Kidney capillary endothelial cell (primary cell): ENCODE data around the gene SEZ6L.

ENCODE experiments used
- DNase-seq: peaks from one replicate; pipeline ENCODE4 v3.0.0-alpha.2; 2018; ENCODE audit warnings: low spot score

The SEZ6L gene

DNA sequence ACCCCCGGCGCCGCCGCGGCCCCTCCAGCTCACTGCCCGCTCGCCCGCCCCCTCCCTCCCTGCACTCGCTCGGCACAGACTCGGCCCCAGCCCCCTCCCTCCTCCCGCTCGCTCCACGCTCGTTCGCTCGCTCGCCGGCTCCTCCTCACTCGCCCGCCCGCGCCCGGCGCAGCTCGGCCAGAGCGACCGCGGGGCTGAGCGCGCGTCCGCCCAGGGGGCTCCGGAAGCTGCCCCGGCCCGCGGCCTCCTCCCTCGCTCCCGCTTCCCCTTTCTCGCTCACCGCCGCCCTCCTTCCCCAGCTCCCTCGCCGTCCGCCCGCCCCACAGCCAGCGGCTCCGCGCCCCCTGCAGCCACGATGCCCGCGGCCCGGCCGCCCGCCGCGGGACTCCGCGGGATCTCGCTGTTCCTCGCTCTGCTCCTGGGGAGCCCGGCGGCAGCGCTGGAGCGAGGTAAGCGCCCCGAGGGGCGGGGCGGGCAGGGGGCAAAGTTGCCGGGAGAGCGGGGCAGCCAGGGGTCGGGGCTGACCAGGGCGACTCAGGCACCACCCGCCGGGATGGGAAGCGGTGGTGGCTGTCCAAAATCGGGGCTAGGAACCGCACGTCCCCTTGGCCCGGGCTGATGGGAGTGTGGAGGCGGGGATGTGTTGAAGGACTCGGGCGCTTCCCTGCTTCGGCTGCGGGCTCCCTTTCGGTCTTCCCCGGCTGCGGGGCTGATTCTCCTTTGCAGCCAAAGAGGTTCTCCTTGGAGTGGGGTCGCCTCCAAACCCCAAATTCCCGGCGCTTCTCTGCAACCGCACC is at the start of gene SEZ6L:
TSS of gene SEZ6L (plus strand) at position 148 of the 797 bp plus-strand sequence. CDS start at position 356, 208 bp downstream.
- no peak for DNase-seq

DNA sequence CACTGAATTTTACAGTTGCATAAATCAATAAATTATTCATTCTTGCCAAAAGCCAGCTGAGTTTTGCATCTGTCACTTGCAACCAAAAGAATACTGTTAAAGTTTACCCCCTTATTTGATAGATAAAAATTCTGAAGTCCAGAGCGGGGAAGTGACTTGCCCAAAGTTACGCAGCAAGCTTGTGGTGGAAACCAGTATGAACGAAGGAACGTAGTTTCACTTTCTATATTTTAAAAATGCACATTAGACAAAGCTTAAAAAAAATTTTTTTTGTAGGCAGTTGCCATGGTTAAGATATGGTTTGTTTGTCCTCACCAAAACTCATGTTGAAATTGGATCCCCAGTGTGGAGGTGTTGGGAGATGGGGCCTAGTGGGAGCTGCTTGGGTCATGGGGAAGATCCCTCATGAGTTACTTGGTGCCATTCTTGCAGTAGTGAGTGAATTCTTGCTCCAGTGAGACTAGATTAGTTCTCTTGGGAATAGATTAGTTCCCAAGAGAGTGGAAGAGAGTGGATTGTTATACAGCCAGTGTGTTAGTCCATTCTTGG is 46.3 kb upstream of the SEZ6L start:
- no peak for DNase-seq

DNA sequence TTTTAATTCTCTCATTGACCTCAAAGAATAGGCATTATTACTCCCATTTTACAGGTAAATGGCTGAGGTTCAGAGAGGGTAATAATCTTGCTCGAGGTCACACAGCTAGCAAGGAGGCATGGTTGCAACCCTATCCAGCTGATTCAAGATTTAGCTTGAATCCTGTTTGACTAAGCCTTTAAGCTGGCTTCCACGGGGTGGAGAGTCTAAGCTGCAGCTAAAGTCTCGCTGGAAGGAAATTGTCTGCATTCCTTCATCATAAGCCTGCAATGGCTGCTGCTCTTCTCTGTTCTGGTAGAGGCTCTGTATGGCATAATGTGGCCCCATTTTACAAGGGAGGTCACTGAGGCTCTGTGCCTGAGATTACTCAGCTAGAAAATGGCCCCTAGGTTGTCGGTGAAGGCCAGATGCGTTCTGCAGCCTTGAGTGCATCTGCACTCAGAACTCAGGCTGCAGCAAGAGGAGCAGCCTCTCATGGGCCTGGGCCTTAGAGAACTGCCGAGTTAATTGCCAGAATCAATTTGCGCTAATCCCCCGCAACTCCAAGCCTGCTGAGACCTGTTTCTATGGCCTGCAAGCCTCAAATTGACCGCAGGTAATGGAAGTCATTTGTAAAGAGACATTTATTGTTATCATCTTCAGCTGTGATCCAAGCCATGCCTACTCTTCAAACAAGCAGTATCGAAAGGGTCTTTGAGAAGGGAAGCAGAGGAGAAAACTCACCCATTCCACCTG is 44.1 kb upstream of the SEZ6L start:
- DNase-seq = no peak

DNA sequence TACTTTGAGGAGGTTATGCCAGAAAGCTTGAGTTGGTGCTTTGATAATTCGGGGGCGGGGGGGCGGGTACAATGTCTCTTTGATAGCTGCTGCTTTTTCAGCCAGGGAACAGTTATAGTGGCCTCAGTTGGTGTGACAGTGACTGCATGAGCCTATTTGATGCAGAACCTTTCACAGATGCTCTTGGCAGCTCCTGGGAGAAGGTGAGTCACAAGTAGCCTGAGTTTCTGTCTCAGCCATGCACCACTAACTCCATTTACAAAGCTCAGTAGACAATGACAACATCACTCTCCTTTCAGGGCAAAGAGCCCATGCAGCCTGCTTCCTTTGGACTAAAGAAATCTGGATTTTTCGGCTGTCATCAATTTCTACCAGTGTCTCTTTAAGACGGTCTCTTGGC is 42.1 kb upstream of the SEZ6L start:
- DNase-seq = no peak

DNA sequence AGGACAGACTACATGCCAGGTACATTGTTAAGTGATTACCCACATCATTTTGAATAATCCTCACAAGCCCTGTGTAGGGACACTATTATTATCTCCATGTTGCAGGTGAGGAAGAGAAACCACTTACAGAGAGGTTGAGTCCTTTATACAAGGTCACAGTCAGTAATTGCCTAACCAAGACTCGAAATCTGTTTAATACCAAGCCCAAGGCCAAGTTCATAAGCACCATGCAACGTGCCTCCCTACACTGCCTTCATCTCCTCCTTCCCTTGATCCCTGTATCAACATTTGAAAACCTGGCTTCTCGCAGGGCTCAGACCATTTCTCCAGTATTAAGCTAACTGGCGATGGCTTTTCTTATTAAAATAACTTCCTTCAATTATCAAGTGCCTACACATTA is 41.7 kb upstream of the SEZ6L start:
- no peak for DNase-seq

DNA sequence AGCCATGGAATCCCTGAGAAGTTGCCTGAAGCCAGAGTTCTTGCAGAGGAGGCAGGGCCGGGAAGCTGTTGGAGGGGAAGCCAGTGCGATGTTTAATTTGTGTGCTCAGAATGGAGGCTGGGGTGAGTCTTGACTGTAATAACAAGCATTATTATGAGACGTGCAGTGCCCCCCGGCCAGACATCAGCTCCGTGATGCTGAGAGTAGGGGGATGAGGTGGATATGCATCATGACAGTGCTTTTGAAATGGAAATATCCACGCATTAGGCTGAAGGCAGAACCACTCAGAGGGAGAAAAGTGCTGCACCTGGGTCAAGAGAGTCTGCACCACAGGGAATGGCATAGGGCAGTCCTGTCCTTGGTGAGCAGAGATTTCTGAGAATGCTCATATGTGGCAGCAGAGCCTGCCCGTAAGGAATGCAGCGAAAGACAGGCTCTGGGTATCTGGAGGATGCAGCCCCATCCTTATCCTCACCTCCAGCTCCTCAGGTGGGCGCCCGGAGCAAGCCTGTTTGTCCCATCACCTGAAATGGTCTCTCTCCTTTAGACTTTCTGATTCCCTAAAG is 37.6 kb upstream of the SEZ6L start:
- DNase-seq = no peak

DNA sequence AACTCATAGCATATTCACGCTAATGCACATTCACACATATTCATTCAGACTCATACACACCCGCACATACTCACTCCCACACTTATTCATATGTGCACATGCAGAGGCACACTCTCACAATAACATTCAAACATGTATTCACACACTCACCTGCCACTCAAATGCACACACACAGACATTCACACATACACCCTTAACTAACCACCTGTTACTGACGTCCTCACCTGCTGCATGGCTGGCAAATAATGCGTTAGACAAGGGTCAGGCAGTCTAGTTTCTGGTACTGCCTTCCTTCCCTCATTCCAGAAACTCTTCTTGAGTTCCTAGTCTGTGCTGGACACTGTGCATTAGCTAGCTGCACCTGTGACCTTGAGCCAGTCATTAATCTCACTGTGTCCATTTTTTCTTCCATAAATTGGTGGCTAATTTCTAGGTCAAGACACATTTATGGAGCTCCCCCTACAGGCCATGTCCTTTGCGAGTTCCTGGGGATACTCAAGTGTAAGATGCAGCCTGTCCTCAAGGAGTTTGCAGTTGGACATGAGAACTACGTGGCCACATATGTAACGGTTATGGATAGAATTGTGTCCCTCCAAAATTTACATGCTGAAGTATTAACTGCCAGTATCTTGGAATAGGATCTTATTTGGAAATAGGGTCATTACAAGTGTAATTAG is 34.5 kb upstream of the SEZ6L start:
- DNase-seq = peak; percentile 1

DNA sequence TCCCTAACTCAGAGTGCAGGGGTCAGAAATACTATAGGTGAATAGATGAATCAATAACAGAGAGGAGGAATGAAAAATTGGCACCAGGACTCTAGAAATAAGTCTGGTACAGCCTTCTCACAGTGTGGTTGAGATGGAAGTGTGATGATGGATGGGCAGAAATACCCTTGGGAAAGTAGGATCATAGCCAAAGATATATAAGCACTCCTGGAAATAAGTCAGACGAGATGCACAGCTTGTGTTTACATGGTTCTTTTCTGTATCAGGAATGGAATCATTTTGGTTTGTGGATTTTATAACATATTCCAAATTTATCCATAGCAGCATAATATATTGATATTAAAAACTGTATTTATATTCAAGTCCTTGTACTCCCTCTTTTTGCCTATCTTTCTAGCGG is 33.5 kb upstream of the SEZ6L start:
- no peak for DNase-seq

DNA sequence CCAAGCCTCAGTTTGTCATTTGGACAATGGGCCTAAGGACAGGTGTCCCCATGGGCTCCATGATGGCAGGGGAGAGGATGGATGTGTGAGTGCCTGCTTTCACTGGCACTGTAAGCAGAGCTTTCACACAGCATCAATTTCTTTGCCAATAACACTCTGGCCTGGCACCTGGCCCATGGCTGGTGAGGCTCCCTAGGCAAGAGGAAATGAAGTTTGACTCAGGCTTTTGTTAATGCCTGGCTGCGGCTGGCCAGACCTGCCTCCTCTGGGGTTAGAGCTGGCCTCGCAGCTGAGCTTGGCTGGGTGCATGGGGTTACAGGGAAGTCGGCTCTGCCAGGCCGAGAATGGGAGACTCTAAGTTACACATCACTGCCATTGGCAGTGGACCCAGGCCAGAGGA is 30.0 kb upstream of the SEZ6L start:
- DNase-seq = no peak

DNA sequence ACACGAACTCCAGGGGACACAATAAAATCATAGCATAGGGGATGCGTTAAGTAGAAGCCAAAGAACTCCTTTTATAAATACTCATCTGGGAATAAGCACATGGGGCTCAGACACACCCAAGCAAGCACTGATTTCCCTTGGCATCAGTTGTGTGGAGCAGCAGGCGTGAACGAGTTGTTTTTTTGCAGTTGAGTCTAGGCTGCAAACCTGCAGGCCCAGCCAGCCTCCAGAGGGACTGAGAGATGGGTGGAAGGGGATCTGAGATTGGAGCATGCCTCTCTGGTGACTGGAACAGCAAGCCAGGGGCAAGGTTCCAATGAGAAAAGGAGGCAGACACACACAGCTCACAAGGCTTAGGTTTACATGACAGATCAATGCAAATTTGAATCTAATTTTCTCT is 27.4 kb upstream of the SEZ6L start:
- DNase-seq = no peak

DNA sequence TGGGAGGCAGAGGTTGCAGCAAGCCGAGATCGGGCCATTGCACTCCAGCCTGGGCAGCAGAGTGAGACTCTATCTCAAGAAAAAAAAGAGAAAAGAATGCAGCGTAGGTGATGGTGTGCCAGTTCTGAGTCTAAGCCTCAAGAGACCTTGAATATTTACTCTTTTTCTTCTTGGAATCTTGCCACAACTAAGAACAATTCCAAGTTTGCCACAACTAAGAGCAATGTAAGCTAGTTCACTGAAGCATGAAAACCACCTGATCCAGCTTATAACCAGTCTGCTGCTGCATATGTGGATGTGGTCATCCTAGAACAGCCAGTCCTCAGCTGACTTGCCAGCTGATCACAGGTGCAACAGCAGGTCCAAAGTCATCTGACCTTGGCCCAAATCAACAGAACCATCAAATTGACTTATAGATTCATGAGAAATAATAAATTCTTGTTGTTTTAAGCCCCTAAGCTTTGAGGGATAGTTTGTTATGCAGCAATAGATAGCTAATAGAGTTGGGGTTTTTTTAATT is 25.4 kb upstream of the SEZ6L start:
- DNase-seq = no peak

DNA sequence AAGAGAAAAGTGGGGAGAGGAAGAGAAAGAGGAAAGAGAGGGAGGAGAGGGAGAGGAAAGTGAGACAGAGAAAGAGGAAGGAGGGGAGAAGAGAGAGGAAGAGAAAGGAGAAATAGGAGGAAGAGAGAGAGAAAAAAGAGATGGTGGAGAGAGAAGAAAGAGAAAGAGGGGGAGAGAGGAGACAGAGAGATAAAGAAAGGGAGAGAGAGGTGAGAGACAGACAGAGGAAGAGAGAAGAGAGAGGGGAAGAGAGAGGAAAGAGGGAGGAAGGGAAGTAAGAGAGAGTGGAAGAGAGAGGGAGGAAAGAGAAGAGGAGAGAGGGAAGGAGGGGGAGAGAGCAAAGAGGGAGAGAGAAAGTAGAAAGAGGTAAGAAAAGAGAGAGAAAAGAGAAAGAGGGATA is 9.4 kb upstream of the SEZ6L start:
- DNase-seq = no peak

DNA sequence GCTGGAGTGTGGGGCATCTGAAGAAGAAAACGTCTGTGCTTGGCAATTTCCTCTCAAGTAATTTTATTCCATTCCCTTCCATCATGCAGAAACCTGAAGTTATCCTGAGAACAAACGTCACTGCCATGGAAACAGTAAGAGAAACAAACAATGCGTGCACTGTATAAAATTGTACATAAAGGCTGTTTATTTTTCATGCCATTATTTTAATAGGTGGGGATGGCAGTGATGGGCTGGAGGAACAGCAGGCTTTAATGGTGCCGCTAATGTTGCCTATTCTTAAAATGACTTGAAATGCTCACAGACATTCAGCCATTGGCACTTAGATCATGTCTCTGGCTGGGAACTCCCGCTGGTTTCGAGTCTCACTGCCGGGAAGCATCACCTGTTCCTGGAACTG is 7.5 kb upstream of the SEZ6L start:
- no peak for DNase-seq

DNA sequence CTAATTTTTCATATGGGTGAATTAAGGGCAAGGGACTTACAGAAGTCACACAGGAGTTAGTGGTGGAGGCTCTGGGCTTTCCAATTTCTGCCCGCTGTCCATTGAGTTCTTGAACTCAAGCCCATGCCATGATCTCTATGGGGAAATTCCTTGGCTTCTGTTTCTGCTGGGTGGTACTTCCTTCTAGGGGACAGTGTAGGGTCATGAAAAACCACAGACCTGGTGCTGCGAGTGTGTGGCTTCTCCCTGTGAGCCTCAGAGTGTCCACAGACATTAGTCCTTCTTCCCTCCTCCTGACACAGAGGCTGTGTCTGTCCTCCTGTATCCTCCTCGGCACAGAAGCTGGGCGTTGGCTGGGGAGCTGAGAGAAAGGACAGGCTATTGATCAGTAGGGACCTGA is 6.3 kb upstream of the SEZ6L start:
- no peak for DNase-seq

DNA sequence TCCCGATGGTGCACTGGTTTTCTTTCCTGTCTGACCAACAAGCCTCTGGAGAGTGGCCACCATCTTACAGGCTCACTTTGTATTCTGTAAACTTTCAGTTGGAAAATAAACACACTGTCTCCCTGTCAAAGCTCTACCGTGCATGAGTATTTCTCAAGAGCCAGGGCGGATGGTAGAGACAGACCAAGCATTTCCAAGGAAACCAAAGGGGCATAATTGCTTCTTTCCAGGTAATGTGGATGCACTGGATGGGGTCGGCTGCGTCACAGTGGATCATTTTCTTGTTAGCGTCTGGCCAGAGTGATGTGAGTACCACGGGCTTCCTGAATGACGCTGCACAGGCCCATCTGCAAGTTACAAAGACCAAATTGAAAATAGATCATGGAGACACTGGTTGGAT is 5.1 kb upstream of the SEZ6L start:
- DNase-seq = no peak

DNA sequence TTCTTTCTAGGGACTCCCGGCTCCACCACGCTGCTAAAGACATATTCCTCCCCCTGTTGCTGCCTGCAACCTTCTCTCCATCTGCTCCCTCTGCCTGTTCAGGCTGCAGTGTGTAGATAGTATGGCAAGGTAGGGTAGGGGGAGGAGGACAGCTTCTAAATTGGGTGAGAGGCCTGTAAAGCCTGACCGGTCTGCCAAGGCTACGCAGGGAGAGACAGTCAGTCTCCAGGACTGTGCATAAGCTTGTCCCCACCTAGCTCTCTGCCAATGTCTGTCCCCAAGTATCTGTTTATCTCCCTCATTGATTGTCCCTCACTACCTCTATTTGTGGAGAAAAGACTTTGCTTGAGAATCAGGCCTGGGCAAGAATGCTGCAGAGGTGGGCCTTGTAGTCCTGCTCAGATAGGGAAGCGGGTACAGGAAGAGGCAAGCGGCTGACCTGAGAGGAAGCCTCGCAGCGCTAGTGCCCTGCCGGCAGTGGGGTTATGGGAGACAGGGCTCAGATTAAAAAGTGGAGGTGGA is 871 bp upstream of the SEZ6L start:
- DNase-seq = no peak

DNA sequence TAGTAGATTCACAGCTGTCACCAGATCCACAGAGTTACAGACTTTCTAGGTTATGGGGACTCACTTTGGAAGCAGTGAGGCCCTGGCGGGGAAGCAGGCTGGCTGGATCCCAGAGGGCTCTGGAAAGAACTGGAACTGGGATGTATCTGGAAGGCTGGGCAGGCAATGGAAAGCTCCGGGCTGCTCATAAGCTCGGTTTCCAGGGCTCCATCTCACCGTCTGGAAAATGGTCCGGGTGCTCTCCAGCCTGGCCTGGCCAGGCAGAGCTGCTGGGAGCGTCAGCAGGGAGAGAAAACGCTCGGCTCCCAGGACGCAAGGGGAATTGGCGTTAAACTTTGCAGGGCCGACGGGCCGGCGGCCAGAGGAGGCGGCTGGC is 335 bp upstream of the SEZ6L start:
- DNase-seq = no peak

DNA sequence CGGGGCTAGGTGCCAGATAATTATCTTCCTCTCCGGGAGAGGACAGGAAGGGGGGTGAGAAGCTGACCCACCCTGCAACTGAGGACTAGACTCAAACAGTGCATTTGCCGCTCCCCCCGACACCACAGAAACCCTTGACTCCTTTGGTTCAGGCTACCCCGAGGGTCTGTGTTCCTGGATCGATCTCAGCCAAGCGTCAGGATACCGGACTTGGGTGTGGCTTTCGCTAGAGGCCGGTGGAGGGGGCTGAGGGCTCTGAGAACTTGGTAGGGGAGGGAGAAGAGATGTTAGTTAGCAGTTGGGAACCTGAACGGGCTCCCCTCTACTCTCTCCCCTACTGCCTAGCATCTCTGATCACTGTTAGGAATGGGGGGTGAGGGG is 840 bp downstream of the SEZ6L start:
- no peak for DNase-seq

DNA sequence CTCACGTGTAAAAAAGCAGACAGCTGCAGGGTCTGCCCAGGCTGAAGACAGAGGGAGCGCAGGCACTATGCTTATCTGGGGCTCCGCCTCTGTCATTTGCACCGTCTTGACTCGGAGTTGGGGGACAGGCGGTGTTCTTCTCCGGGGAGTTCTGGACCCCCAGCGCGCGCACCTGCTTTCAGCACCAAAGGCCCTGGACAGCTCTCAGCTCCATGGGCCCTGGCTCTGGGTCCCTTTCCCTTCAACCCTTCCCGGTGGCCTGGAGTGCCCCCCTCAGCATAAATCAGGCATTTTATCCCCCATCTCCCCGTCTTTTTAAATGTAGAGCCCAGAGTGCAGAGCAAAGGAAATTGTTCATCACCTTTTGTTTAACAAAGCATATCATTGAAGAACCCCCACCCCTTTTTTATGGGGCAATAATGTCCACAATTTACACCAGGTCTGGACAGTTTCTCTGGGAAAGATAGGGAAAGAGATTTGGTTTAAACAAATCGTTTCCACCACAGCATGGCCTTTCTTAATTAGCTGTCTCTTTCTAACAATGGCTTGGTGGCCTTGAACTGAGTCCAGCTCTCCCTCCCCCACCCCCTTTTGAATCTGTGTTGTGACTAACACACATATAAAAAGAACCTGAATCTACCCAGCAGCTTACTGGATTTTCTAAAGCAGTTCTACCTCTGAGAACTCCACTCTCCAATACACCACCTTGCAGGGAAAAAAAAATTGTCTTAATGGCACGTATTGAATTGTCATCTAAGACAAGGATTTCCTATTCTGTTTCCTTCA is 1.7 kb downstream of the SEZ6L start:
- DNase-seq = no peak

DNA sequence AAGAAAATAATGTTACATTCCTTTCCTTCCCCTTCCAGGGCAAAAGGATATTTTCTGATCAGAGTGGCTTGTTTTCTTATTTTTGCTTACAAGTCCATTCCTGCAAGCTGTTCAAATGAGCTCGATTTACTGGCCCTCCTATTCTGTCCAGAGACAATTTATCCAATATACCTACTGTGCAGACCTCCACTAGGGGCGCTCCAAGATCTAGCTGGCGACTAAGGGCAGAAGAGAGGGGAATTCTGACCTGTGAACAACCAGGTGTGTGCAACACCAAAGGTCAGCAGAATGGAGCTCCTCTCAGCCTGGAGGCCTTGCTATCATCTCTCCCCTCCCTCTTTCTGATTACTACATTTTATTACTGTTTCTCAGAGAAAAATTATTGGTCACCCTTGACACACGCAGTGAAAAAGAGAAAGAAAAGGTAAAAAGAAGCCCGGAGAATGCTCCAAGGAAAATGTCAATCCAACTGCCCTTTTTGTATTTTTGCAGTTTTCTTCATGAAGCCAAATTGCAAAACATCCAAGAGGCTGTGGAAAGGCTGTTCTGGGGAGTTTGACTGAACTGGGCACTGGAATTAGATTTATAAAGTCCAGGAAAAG is 3.2 kb downstream of the SEZ6L start:
- peak; percentile 26 for DNase-seq

DNA sequence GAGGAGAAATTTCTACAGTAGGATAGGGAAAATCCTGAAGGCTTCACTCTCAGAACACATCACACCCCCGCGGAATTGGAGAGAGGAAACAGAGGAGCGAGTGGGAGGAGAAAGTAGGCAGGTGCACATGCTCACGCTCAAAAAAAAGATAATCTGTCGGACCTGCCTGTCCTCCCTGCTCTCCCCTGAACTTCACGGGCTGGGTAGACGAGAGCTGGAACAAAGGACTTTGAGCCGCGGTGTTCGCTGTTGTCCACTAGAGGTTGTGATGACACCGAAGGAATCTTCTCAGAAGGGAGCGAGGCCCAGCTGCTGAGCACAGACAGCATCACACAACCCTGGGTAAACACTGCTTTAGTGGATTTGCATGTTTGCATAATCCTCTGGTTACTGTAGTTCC is 5.0 kb downstream of the SEZ6L start:
- DNase-seq = no peak
